Measurements from ENCODE around the gene PPM1E.

GRCh38 chr17:59000022-59000421, 244.4 kb downstream of the PPM1E start:
- TF ChIP-seq CTCF (IDR thresholded peaks at IDR 0.05) (no peak), POLR2A (IDR thresholded peaks at IDR 0.05) (no peak)

Data from heart left ventricle (tissue), 13 donors.